Iris pigment epithelial cell (primary cell): ENCODE results near the gene LGALS7.

Experiments used
- DNase-seq: peaks from one replicate; pipeline ENCODE4 v3.0.0-alpha.2; 2011; ENCODE audit warnings: low read depth

The LGALS7 gene

GRCh38 chr19:38739440-38740256, 33.7 kb downstream of the LGALS7 start:
- no peak for DNase-seq

- DNase-seq, result peak; percentile 0
Observed at GRCh38 chr19:38737921-38738737, 35.2 kb downstream of the LGALS7 start.

- no peak for DNase-seq
Observed at GRCh38 chr19:38737281-38737865, 35.9 kb downstream of the LGALS7 start.

- no peak for DNase-seq
Observed at GRCh38 chr19:38736413-38737280, 36.7 kb downstream of the LGALS7 start.

- no peak for DNase-seq
Observed at GRCh38 chr19:38736036-38736412, 37.3 kb downstream of the LGALS7 start.

- DNase-seq, result no peak
Observed at GRCh38 chr19:38735257-38735686, 38.0 kb downstream of the LGALS7 start.

- no peak for DNase-seq
Observed at GRCh38 chr19:38734426-38735256, 38.7 kb downstream of the LGALS7 start.

- no peak for DNase-seq
Observed at GRCh38 chr19:38734176-38734425, 39.2 kb downstream of the LGALS7 start.

GRCh38 chr19:38733493-38734175, 39.7 kb downstream of the LGALS7 start:
- no peak for DNase-seq

- no peak for DNase-seq
Observed at GRCh38 chr19:38733241-38733492, 40.1 kb downstream of the LGALS7 start.

GRCh38 chr19:38731654-38732301, 41.5 kb downstream of the LGALS7 start:
- no peak for DNase-seq

GRCh38 chr19:38730731-38731589, 42.4 kb downstream of the LGALS7 start:
- no peak for DNase-seq

- no peak for DNase-seq
Observed at GRCh38 chr19:38730470-38730730, 42.9 kb downstream of the LGALS7 start.

GRCh38 chr19:38729653-38730469, 43.5 kb downstream of the LGALS7 start:
- peak; percentile 47 for DNase-seq

GRCh38 chr19:38728752-38729541, 44.4 kb downstream of the LGALS7 start:
- DNase-seq, result no peak

- peak; percentile 73 for DNase-seq
Observed at GRCh38 chr19:38727868-38728660, 45.3 kb downstream of the LGALS7 start.

- DNase-seq, result no peak
Observed at GRCh38 chr19:38727306-38727867, 45.9 kb downstream of the LGALS7 start.
